Stimulated activated naive B cell treated with anti-CD40 and anti-IgM and Interleukin-4, amounts not matched to agents 10 μg/mL and 1 μg/mL and 100 μg/mL, for 72 hours (primary cell): ENCODE measurements around the gene TAS2R30.

ENCODE experiments used
- ATAC-seq, 2 donors: fragments of 150-1000 bp; cut with Tn5 transposase; replicated peaks; 2 replicates each; pipeline ENCODE4 v1.10.0; 2021; ENCODE audit warnings: moderate library complexity in 1 of 2
- DNase-seq: peaks from one replicate; pipeline ENCODE4 v3.0.0; 2021
- H3K27ac Mint-ChIP-seq: one replicate; pipeline ENCODE4 v1.8.0; 2022; ENCODE audit warnings: mild to moderate bottlenecking, mixed read lengths
- H3K27me3 Mint-ChIP-seq, 2 donors: one replicate each; pipeline ENCODE4 v1.8.0; 2022; ENCODE audit warnings: mixed read lengths in 2 of 2
- H3K36me3 Mint-ChIP-seq, 2 donors: one replicate each; pipeline ENCODE4 v1.8.0; 2022; ENCODE audit warnings: mixed read lengths in 2 of 2, mild to moderate bottlenecking in 1 of 2
- H3K4me1 Mint-ChIP-seq, 2 donors: one replicate each; pipeline ENCODE4 v1.8.0; 2022; ENCODE audit warnings: mixed read lengths in 2 of 2, mild to moderate bottlenecking in 1 of 2
- H3K4me3 Mint-ChIP-seq, 2 donors: one replicate each; pipeline ENCODE4 v1.8.0; 2022; ENCODE audit warnings: mild to moderate bottlenecking in 2 of 2, mixed read lengths in 2 of 2, moderate library complexity in 1 of 2
- H3K9me3 Mint-ChIP-seq, 2 donors: one replicate each; pipeline ENCODE4 v1.8.0; 2022; ENCODE audit warnings: mixed read lengths in 2 of 2, mild to moderate bottlenecking in 1 of 2

Gene TAS2R30

GRCh38 chr12:11134305-11134704 is at the start of gene TAS2R30:
TAS2R30 (minus strand) TSS chr12:11134644; CDS start chr12:11134244, 400 bp downstream.
- peaks cover 7 to 24% of the 10 kb centered on the region in 2 donors for H3K36me3 Mint-ChIP-seq
- H3K9me3 Mint-ChIP-seq, result peaks cover 0 to 1% of the 10 kb centered on the region in 2 donors
- peak within 1 kb of the TSS; percentile 51 for H3K27ac Mint-ChIP-seq
- no peaks in the 10 kb centered on the region for H3K27me3 Mint-ChIP-seq
- peaks cover 19 to 29% of the 10 kb centered on the region in 2 donors for H3K4me1 Mint-ChIP-seq
- DNase-seq, result no peak
- H3K4me3 Mint-ChIP-seq, result no peak within 1 kb of the TSS
- ATAC-seq, result no peak

DNA sequence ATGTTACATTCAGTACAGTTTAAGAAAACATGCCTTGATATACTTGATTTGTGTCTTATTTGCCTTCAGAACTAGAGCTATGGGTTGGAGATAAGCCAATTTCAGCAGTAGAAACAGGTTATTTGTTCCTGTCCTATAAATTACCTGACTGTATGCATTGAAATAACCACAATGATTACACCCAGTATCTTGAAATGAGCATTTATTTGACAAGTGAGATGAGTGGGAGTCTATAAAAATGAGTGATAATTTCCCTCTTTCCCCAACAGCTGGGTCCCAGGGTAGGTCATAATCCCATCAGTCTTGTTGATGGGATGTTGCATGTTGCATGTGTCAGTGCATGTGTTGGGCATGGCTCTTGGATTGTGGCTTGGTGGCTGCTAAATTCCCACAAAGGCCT is 48.6 kb upstream of the TAS2R30 start:
- Mint-ChIP-seq H3K36me3 (peaks cover 0 to 6% of the 10 kb centered on the region in 2 donors), H3K4me1 (peaks cover 4 to 6% of the 10 kb centered on the region in 2 donors), H3K9me3 (no peaks in the 10 kb centered on the region), H3K27me3 (no peaks in the 10 kb centered on the region), H3K4me3 (no peak overlapping the region), H3K27ac (no peak overlapping the region)
- ATAC-seq (no peak), DNase-seq (no peak)

DNA sequence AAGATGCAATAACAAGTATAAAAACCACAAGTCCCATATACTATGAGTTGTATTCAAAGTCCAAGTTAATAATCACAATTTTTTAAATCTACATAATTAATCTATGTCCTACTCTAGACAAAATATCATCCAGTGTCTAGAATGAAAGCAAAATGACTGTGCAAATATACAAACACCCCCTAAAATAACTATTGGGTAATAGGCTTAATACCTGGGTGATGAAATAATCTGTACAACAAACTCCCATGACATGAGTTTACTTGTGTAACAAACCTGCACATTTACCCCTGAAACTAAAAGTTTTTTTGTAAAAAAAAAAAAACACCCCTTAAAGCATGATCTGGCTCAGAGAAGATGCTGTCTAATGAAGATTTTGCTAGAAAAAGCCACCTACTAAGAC is 48.1 kb upstream of the TAS2R30 start:
- DNase-seq (no peak), ATAC-seq (no peak)
- Mint-ChIP-seq H3K27ac (no peak overlapping the region), H3K4me1 (peaks cover 4 to 6% of the 10 kb centered on the region in 2 donors), H3K27me3 (no peaks in the 10 kb centered on the region), H3K36me3 (peaks cover 3 to 8% of the 10 kb centered on the region in 2 donors), H3K9me3 (no peaks in the 10 kb centered on the region), H3K4me3 (no peak overlapping the region)

- Mint-ChIP-seq H3K36me3 (peaks cover 22 to 27% of the 10 kb centered on the region in 2 donors), H3K27me3 (no peaks in the 10 kb centered on the region)
- no peak for DNase-seq
Measured at GRCh38 chr12:11178250-11178649, 43.8 kb upstream of the TAS2R30 start.

GRCh38 chr12:11174022-11174421 is 39.6 kb upstream of the TAS2R30 start:
- DNase-seq (no peak), ATAC-seq (no peak)
- H3K27me3 Mint-ChIP-seq, result no peaks in the 10 kb centered on the region
- H3K9me3 Mint-ChIP-seq, result no peaks in the 10 kb centered on the region
- peaks cover 21 to 38% of the 10 kb centered on the region in 2 donors for H3K4me1 Mint-ChIP-seq
- H3K4me3 Mint-ChIP-seq, result no peak overlapping the region
- no peak overlapping the region for H3K27ac Mint-ChIP-seq
- peaks cover 45 to 47% of the 10 kb centered on the region in 2 donors for H3K36me3 Mint-ChIP-seq

More at GRCh38 chr12:11178250-11178649, 43.8 kb upstream of the TAS2R30 start:
- Mint-ChIP-seq H3K27ac (no peak overlapping the region), H3K4me1 (peaks cover 10 to 15% of the 10 kb centered on the region in 2 donors), H3K4me3 (no peak overlapping the region), H3K9me3 (no peaks in the 10 kb centered on the region)
- ATAC-seq, result no peak

GRCh38 chr12:11171969-11172675 is 37.7 kb upstream of the TAS2R30 start:
- peaks cover 23 to 52% of the 10 kb centered on the region in 2 donors for H3K4me1 Mint-ChIP-seq

GRCh38 chr12:11171145-11171968 is 36.9 kb upstream of the TAS2R30 start, which contains the start of gene SMIM10L1:
SMIM10L1 (plus strand) TSS chr12:11171194; CDS start chr12:11171357, 163 bp downstream.
- H3K4me3 Mint-ChIP-seq, result peak within 1 kb of the TSS; percentile 97 to 100
- H3K27ac Mint-ChIP-seq, result peak within 1 kb of the TSS; percentile 100
- DNase-seq, result peak; percentile 86
- ATAC-seq, result peak; percentile 98
- no peaks in the 10 kb centered on the region for H3K9me3 Mint-ChIP-seq
- peaks cover 23 to 56% of the 10 kb centered on the region in 2 donors for H3K4me1 Mint-ChIP-seq
- H3K27me3 Mint-ChIP-seq, result no peaks in the 10 kb centered on the region
- peaks cover 45 to 51% of the 10 kb centered on the region in 2 donors for H3K36me3 Mint-ChIP-seq

More at GRCh38 chr12:11171969-11172675, 37.7 kb upstream of the TAS2R30 start:
- ATAC-seq (no peak), DNase-seq (no peak)
- H3K27ac Mint-ChIP-seq, result peak overlapping the region; percentile 100
- no peaks in the 10 kb centered on the region for H3K27me3 Mint-ChIP-seq
- peaks cover 47 to 53% of the 10 kb centered on the region in 2 donors for H3K36me3 Mint-ChIP-seq
- H3K9me3 Mint-ChIP-seq, result no peaks in the 10 kb centered on the region
- peak overlapping the region; percentile 97 to 100 for H3K4me3 Mint-ChIP-seq

DNA sequence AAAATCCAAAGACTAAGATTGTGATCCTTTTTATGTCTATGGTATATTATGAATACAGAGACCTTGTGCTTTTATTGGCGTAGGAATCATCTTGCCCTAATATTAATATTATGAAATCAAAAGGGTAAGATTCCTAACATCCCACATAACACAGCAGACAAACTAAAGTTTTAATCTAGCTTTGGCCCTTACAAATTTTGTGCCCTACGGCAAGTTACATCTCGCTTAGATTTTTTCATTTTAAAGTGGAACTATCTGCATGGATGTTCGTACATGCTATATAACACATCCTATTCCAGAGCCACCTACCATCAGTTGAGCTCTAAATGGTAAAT is 36.3 kb upstream of the TAS2R30 start:
- H3K9me3 Mint-ChIP-seq, result no peaks in the 10 kb centered on the region
- DNase-seq (no peak), ATAC-seq (no peak)
- H3K4me3 Mint-ChIP-seq, result peak overlapping the region; percentile 97 to 100
- H3K27ac Mint-ChIP-seq, result peak overlapping the region; percentile 100
- H3K27me3 Mint-ChIP-seq, result no peaks in the 10 kb centered on the region
- peaks cover 26 to 57% of the 10 kb centered on the region in 2 donors for H3K4me1 Mint-ChIP-seq
- H3K36me3 Mint-ChIP-seq, result peaks cover 46 to 51% of the 10 kb centered on the region in 2 donors

GRCh38 chr12:11166300-11166699 is 31.9 kb upstream of the TAS2R30 start:
- ATAC-seq (no peak), DNase-seq (no peak)
- Mint-ChIP-seq H3K4me3 (no peak overlapping the region), H3K27me3 (no peaks in the 10 kb centered on the region), H3K4me1 (peaks cover 37 to 65% of the 10 kb centered on the region in 2 donors), H3K27ac (no peak overlapping the region), H3K36me3 (peaks cover 36 to 49% of the 10 kb centered on the region in 2 donors), H3K9me3 (no peaks in the 10 kb centered on the region)

- peaks cover 38 to 54% of the 10 kb centered on the region in 2 donors for H3K36me3 Mint-ChIP-seq
- H3K4me3 Mint-ChIP-seq, result no peak overlapping the region
- ATAC-seq, result peak; percentile 64 to 68
- DNase-seq, result no peak
- peaks cover 36 to 56% of the 10 kb centered on the region in 2 donors for H3K4me1 Mint-ChIP-seq
- H3K27me3 Mint-ChIP-seq, result no peaks in the 10 kb centered on the region
- no peak overlapping the region for H3K27ac Mint-ChIP-seq
- H3K9me3 Mint-ChIP-seq, result no peaks in the 10 kb centered on the region
Measured at GRCh38 chr12:11164384-11164783, 29.9 kb upstream of the TAS2R30 start.

DNA sequence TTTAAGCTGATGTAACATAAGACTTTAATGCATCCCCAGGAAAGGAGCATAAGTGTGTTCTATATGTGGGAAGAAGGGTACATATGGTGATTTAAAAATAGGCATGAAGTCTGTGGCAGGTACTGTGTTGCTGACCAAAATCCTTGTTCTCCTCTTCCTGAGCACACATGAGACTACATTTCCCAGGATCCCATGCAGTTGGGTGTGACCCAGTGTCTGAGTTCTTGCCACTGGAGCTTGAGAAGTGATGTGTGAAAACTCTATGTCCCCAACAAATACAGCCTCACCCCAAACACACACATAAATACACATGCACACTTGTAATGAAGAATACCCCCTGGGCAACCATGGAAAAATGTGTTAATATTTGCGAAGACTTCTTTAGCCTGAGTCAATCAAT is 28.1 kb upstream of the TAS2R30 start:
- DNase-seq, result no peak
- Mint-ChIP-seq H3K27me3 (no peaks in the 10 kb centered on the region), H3K36me3 (peaks cover 35 to 52% of the 10 kb centered on the region in 2 donors), H3K27ac (no peak overlapping the region), H3K9me3 (no peaks in the 10 kb centered on the region), H3K4me3 (no peak overlapping the region), H3K4me1 (peaks cover 30 to 42% of the 10 kb centered on the region in 2 donors)
- ATAC-seq, result no peak

- no peak for ATAC-seq
- peaks cover 43 to 56% of the 10 kb centered on the region in 2 donors for H3K36me3 Mint-ChIP-seq
- H3K4me1 Mint-ChIP-seq, result peaks cover 10 to 17% of the 10 kb centered on the region in 2 donors
Measured at GRCh38 chr12:11158885-11159444, 24.5 kb upstream of the TAS2R30 start.

GRCh38 chr12:11154400-11154925 is 20.0 kb upstream of the TAS2R30 start:
- ATAC-seq (no peak), DNase-seq (no peak)
- Mint-ChIP-seq H3K27me3 (no peaks in the 10 kb centered on the region), H3K27ac (no peak overlapping the region), H3K4me3 (no peak overlapping the region), H3K36me3 (peaks cover 37 to 46% of the 10 kb centered on the region in 2 donors), H3K9me3 (peaks cover 5% of the 10 kb centered on the region in 2 donors), H3K4me1 (peaks cover 0 to 5% of the 10 kb centered on the region in 2 donors)

More at GRCh38 chr12:11158885-11159444, 24.5 kb upstream of the TAS2R30 start:
- no peak overlapping the region for H3K27ac Mint-ChIP-seq
- H3K9me3 Mint-ChIP-seq, result peaks cover 2 to 5% of the 10 kb centered on the region in 2 donors
- H3K27me3 Mint-ChIP-seq, result no peaks in the 10 kb centered on the region
- DNase-seq, result no peak
- H3K4me3 Mint-ChIP-seq, result no peak overlapping the region

DNA sequence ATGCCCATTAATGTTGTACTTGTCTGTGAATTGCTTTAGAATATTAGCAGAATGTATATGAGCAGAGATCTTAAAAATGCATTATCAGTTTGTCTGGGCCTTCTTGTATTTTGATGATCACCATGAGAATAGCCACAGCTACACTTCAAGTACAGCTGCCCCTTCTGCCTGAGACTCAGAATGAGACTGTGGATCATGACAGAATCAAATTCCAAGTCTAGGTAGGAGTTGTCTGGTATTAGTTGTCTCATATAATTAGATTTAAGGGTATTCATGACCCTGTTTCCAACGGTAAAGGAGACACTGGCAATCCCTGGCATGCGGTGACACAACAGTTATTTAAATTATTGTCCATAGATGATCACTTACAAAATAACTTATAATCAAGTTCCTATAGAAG is 18.3 kb upstream of the TAS2R30 start:
- H3K36me3 Mint-ChIP-seq, result peaks cover 36 to 43% of the 10 kb centered on the region in 2 donors
- peaks cover 0 to 5% of the 10 kb centered on the region in 2 donors for H3K4me1 Mint-ChIP-seq
- no peak for ATAC-seq
- H3K27ac Mint-ChIP-seq, result no peak overlapping the region
- no peaks in the 10 kb centered on the region for H3K27me3 Mint-ChIP-seq
- H3K9me3 Mint-ChIP-seq, result peaks cover 5 to 8% of the 10 kb centered on the region in 2 donors
- H3K4me3 Mint-ChIP-seq, result no peak overlapping the region
- no peak for DNase-seq
